HG03378 (cell line): ENCODE data around the gene MLIP.

ENCODE experiments used
- ATAC-seq: cut with Tn5 transposase; IDR thresholded peaks from one replicate; pipeline ENCODE4 v1.9.1; 2021; ENCODE audit warnings: mild to moderate bottlenecking, moderate library complexity; ENCODE audit not compliant: unreplicated experiment

MLIP gene

GRCh38 chr6:54096811-54097210, 14.4 kb upstream of the MLIP start:
- no peak for ATAC-seq

GRCh38 chr6:54097753-54098152, 13.5 kb upstream of the MLIP start:
- no peak for ATAC-seq

GRCh38 chr6:54098450-54099044, 12.7 kb upstream of the MLIP start:
- ATAC-seq: no peak

GRCh38 chr6:54099225-54099624, 12.0 kb upstream of the MLIP start:
- no peak for ATAC-seq

- peak; percentile 93 for ATAC-seq
Measured at GRCh38 chr6:54100411-54101006, 10.7 kb upstream of the MLIP start.

GRCh38 chr6:54102238-54102637, 9.0 kb upstream of the MLIP start:
- ATAC-seq: no peak

GRCh38 chr6:54103497-54103896, 7.7 kb upstream of the MLIP start:
- no peak for ATAC-seq

GRCh38 chr6:54106727-54107126, 4.5 kb upstream of the MLIP start:
- no peak for ATAC-seq

- ATAC-seq: no peak
Measured at GRCh38 chr6:54107470-54108090, 3.7 kb upstream of the MLIP start.

GRCh38 chr6:54108271-54108670, 3.0 kb upstream of the MLIP start:
- no peak for ATAC-seq

- no peak for ATAC-seq
Measured at GRCh38 chr6:54109586-54109985, 1.7 kb upstream of the MLIP start.

- no peak for ATAC-seq
Measured at GRCh38 chr6:54112151-54112650, 958 bp downstream of the MLIP start.

- no peak for ATAC-seq
Measured at GRCh38 chr6:54114991-54115390, 3.7 kb downstream of the MLIP start.

GRCh38 chr6:54115966-54116365, 4.7 kb downstream of the MLIP start:
- ATAC-seq: no peak

- ATAC-seq: no peak
Measured at GRCh38 chr6:54118117-54118516, 6.9 kb downstream of the MLIP start.

- no peak for ATAC-seq
Measured at GRCh38 chr6:54125493-54125892, 14.2 kb downstream of the MLIP start.

GRCh38 chr6:54130179-54130578, 18.9 kb downstream of the MLIP start:
- no peak for ATAC-seq

GRCh38 chr6:54132587-54132986, 21.3 kb downstream of the MLIP start:
- ATAC-seq: no peak

GRCh38 chr6:54133186-54133585, 21.9 kb downstream of the MLIP start:
- no peak for ATAC-seq

- no peak for ATAC-seq
Measured at GRCh38 chr6:54134935-54135334, 23.7 kb downstream of the MLIP start.

- no peak for ATAC-seq
Measured at GRCh38 chr6:54135665-54136369, 24.6 kb downstream of the MLIP start.

GRCh38 chr6:54138795-54139194, 27.6 kb downstream of the MLIP start:
- no peak for ATAC-seq
